Measurements from ENCODE around the gene CRY2.
A peak's percentile ranks its signal among the peaks of the same experiment; 100 is the strongest.
"Not testable (repeated sequence)": the region's sequence is repeated elsewhere in the genome, so short reads cannot be mapped to it uniquely, and the experiment has no call there.

Gene CRY2

GRCh38 chr11:45880772-45881570, 33.7 kb downstream of the CRY2 start:
- no peak for DNase-seq

DNA sequence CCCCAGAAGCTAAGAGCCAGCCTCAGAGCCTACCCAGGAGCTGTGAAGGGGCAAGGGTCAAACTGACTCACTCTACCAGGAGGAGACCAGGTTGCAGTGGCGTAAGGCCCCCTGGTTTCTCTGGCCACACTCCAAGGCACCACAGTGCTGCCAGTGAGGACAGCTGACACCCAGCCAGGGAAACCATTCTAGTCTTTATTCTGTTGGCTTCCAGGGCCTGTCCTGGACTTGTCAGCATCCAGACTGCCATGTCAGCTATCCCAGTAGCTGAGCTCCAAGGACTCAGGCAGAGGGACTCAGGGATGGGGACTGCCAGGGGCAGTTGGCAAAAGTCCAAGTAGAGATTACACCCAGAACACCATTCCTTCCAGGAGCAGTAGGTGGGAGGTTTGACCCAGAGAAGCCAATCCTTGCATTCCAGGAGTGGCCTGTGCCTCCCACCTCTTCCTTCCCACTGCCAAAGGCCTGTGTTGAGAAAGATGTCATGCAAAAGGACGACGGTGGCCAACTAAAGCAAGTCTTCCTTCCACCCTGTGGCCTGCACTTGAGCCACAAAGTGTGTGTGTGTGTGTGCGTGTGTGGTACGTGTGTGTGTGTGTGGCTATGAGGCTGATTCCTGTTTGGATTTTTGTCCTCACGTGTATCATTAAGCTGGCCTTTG, 34.6 kb downstream of the CRY2 start:
- DNase-seq = no peak

GRCh38 chr11:45884596-45885185, 37.4 kb downstream of the CRY2 start:
- DNase-seq = no peak

GRCh38 chr11:45885274-45885920, 38.1 kb downstream of the CRY2 start, which contains the start of gene MAPK8IP1:
Gene MAPK8IP1 (plus strand): TSS chr11:45885651. CDS start chr11:45885821, 170 bp downstream.
- DNase-seq = peak; percentile 58

GRCh38 chr11:45885921-45886721, 38.8 kb downstream of the CRY2 start:
- peak; percentile 13 for DNase-seq

- DNase-seq = no peak
These were observed 39.7 kb downstream of the CRY2 start for GRCh38 chr11:45886816-45887520.

GRCh38 chr11:45887587-45887986, 40.3 kb downstream of the CRY2 start:
- DNase-seq = no peak

DNA sequence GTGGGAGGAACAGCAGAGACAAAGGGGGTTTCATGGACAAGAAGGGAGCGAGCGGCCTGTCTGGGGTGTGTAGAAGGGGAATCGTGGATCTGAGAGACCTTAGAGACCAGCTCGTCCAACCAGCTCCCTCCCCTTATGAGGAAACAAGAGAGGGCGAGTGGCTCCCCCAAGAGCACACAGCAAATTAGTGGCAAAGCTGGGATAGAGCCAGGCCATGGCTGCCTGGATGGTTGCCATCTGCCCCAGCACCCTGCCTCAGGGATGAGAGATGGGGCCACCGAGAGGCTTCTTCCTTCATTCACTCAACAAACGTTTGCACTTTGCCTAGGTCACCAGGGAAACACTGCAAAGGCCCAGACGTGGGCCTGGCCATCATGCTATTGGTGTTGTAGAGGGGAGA, 42.3 kb downstream of the CRY2 start:
- no peak for DNase-seq

DNA sequence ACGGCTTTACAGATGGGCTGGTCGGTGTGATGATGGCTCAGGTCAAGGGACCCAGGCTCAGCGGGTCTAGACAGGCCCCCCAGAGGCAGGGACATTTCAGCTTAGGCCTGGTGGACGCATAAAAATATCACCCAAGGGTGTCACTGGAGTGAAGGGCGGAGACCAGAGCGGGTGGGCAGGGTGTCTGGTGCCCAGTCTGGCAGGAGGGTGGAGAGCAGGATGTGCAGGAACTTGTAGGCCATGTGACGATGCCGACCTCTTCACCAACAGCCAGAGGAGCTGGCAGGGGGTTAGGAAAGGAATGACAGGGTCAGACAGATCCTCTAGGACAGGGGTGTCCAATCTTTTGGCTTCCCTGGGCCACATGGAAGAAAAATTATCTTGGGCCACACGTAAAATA, 42.7 kb downstream of the CRY2 start:
- no peak for DNase-seq

DNA sequence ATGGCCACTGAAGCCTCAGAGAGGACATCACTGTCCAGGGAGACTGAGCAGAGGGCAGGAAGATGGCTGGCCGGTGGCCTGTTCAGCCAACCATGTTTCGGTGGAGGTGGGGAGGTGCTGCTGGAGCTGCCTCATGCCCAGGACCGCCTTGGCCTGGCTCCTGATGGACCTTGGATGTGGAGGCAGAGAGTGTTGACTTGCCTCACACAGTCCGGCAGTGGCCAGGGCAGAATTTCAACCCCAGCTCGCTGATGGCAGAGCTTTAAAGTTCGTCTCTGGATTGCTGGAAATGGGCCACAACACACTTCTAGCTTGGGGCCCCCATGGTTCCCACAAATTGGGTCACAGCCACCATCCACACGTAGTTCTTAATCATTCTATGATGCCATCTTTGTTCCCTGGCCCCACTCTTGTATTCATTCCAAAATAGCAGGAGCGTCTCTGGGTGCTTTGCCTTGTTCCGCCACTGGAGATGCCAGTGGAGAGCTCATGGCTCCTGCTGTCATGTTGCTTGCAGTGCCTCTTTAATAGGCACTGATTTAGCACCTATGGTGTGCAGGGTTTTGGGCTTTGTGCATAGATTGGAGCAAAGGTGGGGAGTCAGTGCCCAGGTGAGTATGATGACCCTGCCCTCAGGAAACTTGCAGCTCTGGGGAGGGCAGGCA, 43.7 kb downstream of the CRY2 start:
- no peak for DNase-seq

DNA sequence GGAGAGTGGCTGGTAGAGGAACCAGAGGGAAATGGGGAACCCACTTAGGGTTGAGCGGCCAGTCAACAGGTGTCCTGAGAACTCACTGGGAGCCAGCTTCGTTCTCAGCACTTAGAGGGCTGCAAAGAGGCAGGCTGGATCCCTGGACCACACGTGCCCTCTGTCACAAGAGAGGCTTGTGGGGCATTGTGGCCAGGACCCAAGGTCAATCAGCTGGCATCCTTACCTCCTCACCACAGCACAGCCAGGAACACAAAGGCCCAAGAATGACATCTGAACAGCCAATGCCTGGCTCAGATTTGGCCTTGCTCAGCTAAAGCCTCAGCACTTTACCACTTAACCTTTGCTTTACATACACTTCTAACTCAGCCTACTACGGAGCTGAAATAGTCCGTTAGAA, 45.6 kb downstream of the CRY2 start:
- no peak for DNase-seq

GRCh38 chr11:45894555-45895247, 47.4 kb downstream of the CRY2 start:
- no peak for DNase-seq

GRCh38 chr11:45895553-45896259, 48.4 kb downstream of the CRY2 start:
- no peak for DNase-seq

DNA sequence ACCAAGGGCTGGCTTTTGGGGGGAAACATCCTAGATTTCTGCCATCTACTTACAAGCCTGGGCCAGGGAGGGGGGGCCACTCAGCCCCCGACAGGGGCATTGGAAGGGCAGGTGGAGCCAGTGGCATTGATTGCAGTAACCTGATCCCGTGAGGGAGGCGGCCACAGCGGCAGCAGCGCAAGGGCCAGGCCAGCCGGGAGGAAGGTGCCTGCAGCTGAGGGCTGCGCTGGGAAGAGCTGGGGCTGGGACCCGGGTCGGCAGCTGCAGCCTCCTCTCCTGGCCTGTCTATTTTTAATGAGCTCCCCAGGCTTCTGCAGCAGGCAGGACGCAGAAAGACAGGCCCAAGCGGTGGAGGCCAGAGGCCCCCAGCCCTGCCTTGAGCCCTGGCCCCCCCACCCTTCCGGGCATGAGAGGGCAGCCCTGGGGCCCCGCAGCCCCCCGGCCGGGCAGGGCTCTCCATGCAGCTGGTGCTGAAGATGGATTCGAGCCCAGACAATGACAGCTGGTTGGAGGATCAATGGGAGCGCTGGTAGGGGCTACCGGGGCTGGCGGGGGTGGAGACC, 49.2 kb downstream of the CRY2 start:
- DNase-seq = peak; percentile 53

- DNase-seq = no peak
These were observed 50.3 kb downstream of the CRY2 start for GRCh38 chr11:45897556-45897955.

DNA sequence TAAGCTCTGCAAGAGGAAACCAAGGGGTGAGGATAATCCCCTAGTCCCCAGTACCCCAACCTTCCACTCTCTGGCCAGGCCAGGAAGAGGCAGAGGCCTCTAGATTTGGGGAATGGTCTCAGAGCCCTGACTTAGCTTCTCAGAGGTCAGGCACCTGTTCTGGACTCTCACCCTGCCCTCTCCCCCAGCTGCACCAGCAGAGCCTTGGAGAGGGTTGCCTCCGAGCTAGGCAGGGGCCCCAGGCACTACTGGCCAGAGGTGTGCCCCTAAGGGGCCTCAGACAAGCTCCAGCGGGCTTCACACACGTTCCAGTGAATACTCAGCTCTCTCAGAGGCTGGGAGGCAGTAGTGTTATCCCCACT, 51.8 kb downstream of the CRY2 start:
- no peak for DNase-seq

GRCh38 chr11:45899448-45900174, 52.3 kb downstream of the CRY2 start:
- DNase-seq = peak; percentile 79

DNA sequence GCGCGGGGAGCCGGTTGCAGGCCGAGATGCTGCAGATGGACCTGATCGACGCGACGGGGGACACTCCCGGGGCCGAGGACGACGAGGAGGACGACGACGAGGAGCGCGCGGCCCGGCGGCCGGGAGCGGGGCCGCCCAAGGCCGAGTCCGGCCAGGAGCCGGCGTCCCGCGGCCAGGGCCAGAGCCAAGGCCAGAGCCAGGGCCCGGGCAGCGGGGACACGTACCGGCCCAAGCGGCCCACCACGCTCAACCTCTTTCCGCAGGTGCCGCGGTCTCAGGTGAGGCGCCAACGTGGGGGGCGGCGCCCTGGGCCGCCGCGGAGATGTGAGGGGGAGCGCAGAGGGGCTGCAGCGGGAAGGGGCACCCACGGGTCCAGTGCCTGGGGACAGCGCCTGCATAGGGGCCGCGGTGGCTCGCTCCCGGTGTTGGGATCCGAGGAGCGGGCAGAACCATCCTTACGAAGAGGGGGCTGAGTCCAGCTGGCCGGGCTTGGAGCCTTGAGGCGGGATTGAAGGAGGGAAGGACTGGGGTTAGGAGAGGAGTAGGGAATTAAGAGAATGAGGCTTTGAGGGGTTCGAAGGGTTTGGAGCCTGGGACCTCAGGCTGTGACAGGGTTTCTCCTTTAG, 53.0 kb downstream of the CRY2 start:
- DNase-seq = not testable (repeated sequence)
